HEK293T (cell line): Measurements from ENCODE around the gene SMIM24.

Source experiments
- FOXA1 ChIP-seq: fragments of 450-650 bp; IDR thresholded peaks from 2 replicates; pipeline ENCODE4 v1.6.1; 2016; ENCODE audit warnings: mild to moderate bottlenecking
- TARDBP ChIP-seq: fragments of 450-650 bp; IDR thresholded peaks from 2 replicates; pipeline ENCODE4 v1.6.1; 2016

DNA sequence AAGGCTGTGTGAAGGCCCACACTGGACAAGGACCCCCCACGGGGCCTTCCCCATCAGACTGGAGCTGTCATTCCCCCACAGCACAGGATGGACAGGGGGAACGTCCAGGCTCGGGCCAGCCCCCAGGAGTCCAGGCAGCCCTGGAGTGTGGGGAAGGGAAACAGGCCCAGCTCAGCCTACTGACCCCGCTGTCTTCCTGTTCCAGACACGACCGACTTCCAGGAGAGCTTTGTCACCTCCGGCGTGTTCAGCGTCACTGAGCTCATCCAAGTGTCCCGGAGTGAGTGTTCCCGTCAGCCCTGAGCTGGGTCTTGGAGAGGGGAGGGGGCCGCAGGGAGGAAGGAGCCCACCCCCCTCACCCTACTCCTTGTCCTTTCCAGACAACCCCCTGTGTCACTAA, 47.0 kb downstream of the SMIM24 start:
- no peak for TF ChIP-seq TARDBP
- no peak for TF ChIP-seq FOXA1
